Activated naive CD4-positive, alpha-beta T cell (primary cell): ENCODE results near the gene RIPOR1.
"Not testable (repeated sequence)": the region's sequence is repeated elsewhere in the genome, so short reads cannot be mapped to it uniquely, and the experiment has no call there.

Experiments used
- DNase-seq, 4 experiments: peaks; one replicate each; lab custom pipeline; 2025; lab: John Stamatoyannopoulos, UW

The RIPOR1 gene, protein sequence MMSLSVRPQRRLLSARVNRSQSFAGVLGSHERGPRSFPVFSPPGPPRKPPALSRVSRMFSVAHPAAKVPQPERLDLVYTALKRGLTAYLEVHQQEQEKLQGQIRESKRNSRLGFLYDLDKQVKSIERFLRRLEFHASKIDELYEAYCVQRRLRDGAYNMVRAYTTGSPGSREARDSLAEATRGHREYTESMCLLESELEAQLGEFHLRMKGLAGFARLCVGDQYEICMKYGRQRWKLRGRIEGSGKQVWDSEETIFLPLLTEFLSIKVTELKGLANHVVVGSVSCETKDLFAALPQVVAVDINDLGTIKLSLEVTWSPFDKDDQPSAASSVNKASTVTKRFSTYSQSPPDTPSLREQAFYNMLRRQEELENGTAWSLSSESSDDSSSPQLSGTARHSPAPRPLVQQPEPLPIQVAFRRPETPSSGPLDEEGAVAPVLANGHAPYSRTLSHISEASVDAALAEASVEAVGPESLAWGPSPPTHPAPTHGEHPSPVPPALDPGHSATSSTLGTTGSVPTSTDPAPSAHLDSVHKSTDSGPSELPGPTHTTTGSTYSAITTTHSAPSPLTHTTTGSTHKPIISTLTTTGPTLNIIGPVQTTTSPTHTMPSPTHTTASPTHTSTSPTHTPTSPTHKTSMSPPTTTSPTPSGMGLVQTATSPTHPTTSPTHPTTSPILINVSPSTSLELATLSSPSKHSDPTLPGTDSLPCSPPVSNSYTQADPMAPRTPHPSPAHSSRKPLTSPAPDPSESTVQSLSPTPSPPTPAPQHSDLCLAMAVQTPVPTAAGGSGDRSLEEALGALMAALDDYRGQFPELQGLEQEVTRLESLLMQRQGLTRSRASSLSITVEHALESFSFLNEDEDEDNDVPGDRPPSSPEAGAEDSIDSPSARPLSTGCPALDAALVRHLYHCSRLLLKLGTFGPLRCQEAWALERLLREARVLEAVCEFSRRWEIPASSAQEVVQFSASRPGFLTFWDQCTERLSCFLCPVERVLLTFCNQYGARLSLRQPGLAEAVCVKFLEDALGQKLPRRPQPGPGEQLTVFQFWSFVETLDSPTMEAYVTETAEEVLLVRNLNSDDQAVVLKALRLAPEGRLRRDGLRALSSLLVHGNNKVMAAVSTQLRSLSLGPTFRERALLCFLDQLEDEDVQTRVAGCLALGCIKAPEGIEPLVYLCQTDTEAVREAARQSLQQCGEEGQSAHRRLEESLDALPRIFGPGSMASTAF

DNA sequence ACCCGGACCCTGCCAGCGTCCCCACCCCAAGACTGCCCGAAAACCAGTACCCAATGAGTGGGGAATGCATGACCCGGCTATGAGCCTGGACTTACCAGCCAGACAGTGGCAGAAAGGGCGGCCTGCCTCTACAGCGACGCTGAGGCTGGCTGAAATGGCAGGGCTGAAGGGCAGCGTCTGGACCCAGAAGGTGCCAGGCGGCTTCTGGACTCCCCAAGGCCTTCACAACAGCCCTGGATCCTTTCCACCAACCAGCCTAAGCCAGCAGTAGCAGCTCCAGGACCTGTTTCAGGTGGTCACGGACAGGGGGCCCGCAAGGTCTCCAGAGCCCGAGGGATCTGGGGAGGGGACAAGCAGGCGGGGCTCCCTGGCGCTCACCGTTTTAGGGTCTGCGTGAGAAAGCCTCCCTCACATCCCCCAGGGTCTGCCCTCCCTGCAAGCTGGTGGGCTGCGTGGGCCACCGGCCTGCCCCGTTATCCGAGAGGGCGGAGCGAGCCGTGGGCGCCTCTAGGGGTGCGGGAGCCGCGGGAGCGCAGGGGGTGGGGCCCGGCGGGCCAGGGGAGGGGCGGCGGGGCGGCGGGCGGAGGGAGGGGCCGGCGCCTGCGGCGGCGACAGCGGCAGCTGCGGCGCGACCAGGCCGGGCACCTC, at the start of gene RIPOR1:
TSS of gene RIPOR1 (plus strand) at position 608 of the 648 bp plus-strand sequence. CDS start 9,618 bp downstream, outside the sequence.
- DNase-seq = peak in 2 of 4 experiments; percentile 15 to 45

DNA sequence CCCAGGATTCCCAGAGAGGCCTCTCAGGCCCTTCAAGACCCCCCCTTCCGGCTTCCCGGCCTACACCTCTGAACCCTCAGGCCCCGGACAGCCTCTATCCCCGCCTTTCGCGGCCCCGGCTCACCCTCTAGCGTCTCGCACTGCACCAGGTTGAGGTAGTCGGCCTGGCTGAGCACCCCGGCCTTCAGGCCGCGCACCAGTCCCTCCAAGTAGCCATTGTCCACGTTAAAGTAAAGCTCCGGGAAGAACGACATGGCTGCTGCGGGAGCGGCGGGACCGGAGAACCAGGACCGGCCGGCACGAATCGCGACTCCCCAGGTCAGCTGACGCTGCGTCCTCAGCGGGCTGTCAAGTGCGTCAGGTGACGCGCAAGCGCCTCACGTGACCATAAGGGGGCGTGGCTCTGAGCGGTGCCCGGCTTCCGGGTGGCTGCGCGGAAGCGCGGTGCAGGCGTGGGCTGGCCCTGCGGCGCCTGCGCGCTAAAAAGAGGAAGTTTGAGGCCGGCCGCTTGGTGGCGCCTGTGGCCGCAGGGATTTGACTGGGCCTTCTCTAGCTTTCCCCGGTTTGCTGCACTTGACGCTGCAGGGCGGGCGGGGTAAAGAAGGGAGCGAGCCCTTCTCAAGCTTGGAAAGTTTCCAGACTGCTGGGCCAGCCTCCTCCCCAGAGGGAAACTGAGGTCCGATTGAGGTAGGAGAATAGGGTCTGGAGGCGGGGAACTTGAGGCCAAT, 47.6 kb upstream of the RIPOR1 start, which contains the start of gene ATP6V0D1:
TSS of gene ATP6V0D1 (minus strand) at position 325 of the 728 bp plus-strand sequence. CDS start at position 254, 71 bp downstream.
- DNase-seq = peak; percentile 94 to 98 (median 96)

DNA sequence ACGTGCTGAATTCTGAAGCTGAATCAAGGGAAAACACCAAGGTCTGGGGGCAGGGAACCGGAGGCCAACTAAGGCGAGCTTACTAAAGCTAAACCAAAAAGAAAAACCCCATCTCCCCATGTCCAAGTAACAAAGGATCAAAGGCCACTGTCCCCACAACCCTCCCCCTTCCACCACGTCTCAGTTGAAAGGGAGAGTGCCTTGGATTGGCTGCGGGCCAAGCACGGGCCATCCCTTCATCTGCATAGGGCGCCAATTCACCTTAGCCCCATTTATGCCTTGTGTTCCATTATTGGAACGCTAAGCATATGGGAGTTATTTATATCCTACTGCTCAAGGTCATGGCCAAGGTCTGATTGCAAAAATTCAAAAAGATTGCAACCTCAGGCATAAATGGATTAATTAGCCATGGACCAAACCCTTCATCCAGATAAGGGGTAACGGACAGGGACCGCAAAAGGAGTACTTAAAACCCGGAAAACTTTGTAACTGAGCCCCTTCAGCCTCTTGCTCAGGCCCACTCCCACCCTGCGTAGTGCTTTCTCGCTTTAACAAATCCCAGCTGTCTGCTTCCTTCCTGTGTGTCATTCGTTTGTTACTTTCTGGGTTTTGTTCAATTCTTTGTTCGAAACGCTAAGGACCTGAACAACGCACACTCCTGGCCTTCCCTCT, 46.9 kb upstream of the RIPOR1 start:
- peak in 1 of 4 experiments; percentile 29 for DNase-seq

DNA sequence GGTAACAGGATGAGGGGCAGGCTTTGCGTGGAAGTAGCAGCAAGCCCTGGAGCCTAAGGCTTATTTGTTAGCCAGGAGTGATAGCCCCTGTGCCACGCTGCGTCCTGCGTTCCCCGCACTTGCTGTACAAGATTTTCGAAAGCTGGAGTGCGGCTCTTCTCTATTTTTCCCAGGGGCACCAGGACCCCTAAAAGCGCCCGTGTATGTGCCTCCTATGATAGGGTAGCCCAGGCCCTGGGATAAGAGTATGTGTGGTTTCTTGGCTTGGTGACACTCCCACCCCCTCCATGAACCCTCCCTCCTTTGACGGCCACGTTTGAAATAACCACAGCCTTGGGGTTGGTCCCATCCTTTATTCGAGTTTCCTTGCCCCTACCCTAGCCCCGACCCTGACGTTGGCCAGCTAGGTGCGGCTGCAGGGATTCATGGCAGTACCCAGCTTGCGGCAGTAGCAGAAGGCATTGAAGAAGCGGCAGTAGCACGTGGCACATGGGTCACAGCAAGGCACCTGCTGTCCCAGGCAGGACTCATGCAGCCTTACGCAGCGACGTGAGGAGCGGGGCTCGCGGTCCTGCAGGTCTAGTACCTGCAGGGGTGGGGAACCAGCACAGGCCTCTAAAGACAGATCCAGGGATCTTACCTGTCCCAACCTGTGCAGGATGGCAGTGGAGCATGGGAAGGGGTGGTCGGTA, 46.2 kb upstream of the RIPOR1 start:
- DNase-seq = no peak

DNA sequence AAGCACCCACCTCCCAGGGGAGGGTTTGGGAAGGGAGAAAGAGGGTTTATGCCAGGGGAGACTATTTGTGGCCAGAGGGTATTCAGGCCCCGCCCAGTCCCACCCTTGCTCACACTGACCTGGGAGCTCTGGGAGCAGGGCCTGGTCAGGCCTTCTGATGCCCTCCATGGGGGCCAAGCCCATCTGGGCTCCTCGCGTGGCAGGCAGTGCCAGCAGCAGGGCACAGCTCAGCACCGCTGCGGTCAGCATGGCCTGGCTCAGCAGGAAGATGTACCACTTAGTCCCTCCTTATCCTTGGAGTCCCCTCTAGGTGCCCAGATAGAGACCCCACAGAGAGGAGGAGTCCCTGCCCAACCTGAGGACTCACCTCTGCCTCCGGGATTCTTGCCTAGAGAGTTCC, 45.5 kb upstream of the RIPOR1 start, which contains the start of gene AGRP:
TSS of gene AGRP (minus strand) at position 398 of the 400 bp plus-strand sequence. CDS start at position 249, 149 bp downstream.
- no peak for DNase-seq

GRCh38 chr16:67483731-67484525, 44.7 kb upstream of the RIPOR1 start:
- no peak for DNase-seq

- DNase-seq = no peak
These were observed 41.8 kb upstream of the RIPOR1 start for GRCh38 chr16:67486805-67487204.

GRCh38 chr16:67487561-67487960, 41.1 kb upstream of the RIPOR1 start:
- DNase-seq = not testable (repeated sequence)

GRCh38 chr16:67489401-67490083, 39.1 kb upstream of the RIPOR1 start:
- DNase-seq = no peak

- DNase-seq = no peak
These were observed 38.1 kb upstream of the RIPOR1 start for GRCh38 chr16:67490335-67491096.

GRCh38 chr16:67499106-67499505, 29.5 kb upstream of the RIPOR1 start:
- DNase-seq = no peak

DNA sequence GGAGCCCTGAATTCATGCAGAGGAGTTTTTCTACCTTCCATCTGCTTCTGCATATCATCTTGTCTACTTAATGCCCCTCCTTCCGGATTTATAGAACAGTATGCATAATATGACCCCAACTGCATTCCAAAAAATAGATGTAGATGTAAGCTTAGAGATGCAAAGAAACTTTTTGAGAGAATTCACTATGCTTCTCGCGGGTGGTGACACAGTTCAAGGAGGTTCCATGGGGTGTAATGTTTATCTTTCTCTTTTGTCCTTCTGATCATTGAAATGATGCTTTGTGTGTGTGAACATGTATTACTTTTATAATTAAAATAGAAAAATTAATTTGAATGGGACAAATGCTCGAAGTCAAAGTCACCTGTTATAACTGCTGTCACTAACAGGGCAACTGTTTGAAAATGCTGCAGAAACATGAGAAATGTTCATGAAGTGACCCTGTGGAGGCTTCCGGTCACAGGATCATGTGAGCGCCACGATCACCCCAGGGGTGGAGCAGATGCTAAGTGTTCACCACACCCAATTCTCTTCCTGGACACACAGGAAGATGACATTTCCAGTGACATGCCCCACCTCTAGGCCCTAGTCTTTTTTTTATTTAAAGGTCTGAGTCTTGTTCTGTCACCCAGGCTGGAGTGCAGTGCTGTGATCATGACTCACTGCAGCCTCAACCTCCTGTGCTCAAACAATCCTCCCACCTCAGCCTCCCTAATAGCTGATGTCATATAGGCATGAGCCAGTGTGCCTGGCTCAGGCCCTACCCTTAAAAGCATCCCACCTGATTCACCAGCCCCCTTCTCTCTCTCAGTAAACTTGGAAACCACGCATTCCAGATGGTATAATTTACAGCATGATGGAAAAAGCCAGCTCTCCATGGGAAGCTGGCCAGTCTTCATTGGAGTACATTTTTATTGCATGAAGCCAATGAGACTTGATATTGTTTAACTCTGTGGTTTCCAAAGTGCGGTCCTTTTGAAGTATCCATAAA, 24.3 kb upstream of the RIPOR1 start:
- DNase-seq = peak in 2 of 4 experiments; percentile 14 to 15

DNA sequence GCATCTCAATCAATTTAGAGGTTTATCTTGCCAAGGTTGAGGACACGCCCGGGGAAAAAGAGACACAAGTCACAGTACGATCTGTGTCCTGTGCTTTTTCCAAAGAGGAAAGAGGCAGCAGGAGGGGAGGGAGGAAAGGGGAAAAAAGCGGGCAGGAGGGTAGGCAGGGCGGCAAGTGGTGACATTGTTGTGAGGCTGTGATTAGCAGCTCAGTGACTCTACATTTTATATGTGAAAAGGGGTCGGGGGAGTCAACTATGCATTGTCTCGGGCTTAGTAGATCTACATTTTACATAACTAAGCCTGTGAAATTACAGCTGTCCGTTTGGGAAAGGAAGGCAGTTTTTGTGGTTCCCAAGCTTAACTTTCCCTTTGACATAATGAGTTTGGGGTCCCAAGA, 22.2 kb upstream of the RIPOR1 start:
- no peak for DNase-seq

GRCh38 chr16:67509016-67509415, 19.6 kb upstream of the RIPOR1 start:
- DNase-seq = no peak

DNA sequence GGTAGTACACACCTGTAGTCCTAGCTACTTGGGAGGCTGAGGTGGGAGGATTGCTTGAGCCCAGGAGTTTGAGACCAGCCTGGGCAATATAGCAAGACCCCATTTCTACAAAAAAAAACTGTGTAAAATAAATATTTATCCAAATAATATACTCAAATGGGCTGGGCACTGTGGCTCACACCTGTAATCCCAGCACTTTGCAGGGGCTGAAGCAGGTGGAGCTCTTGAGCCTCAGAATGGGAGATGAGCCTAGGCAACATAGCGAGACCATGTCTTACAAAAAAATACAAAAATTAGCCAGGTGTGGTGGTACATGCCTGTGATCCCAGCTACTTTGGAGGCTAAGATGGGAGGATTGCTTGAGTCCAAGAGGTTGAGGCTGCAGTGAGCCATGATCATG, 14.7 kb upstream of the RIPOR1 start:
- DNase-seq = not testable (repeated sequence)

- DNase-seq = peak; percentile 21 to 72 (median 51)
These were observed 14.2 kb upstream of the RIPOR1 start for GRCh38 chr16:67514382-67514828.
